ENCODE measurements around the gene ENTPD7.
A peak's percentile ranks its signal among the peaks of the same experiment; 100 is the strongest.
"Not testable (repeated sequence)": the region's sequence is repeated elsewhere in the genome, so short reads cannot be mapped to it uniquely, and the experiment has no call there.

ENTPD7 gene

GRCh38 chr10:99693933-99694583 lies 34.7 kb downstream of the ENTPD7 start:
- DNase-seq, result no peak

GRCh38 chr10:99695761-99696160 lies 36.5 kb downstream of the ENTPD7 start:
- DNase-seq, result no peak

DNA sequence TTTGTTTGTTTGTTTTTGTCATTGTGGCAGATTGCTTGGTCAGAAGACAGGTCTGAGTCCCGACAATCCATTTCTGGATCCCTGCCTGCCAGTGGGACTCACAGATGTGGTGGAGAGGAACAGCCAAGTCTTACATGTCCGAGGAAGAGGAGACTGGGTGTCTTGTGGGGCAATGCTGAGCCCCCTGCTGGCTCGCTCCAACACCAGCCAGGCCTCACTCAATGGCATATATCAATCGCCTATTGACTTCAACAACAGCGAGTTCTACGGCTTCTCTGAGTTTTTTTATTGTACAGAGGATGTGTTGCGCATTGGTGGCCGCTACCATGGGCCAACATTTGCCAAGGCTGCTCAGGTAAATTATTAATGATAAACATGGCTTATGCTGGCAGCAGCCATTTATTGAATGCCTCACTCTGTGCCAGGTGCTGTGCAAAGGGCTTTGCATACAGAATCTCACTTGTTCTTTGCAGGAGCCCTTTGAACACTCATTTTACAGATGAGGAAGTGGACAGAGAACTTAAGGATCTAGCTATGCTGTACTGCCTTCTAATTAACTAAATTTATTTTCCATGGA lies 39.3 kb downstream of the ENTPD7 start:
- no peak for DNase-seq

GRCh38 chr10:99700649-99701048 lies 41.3 kb downstream of the ENTPD7 start:
- no peak for DNase-seq

- no peak for DNase-seq
These were observed 49.2 kb downstream of the ENTPD7 start for GRCh38 chr10:99708428-99709012.

GRCh38 chr10:99709480-99710229 lies 50.3 kb downstream of the ENTPD7 start:
- DNase-seq, result no peak

GRCh38 chr10:99711129-99711719 lies 51.9 kb downstream of the ENTPD7 start:
- DNase-seq, result peak; percentile 20 to 52

GRCh38 chr10:99714446-99714845 lies 55.1 kb downstream of the ENTPD7 start:
- no peak for DNase-seq

DNA sequence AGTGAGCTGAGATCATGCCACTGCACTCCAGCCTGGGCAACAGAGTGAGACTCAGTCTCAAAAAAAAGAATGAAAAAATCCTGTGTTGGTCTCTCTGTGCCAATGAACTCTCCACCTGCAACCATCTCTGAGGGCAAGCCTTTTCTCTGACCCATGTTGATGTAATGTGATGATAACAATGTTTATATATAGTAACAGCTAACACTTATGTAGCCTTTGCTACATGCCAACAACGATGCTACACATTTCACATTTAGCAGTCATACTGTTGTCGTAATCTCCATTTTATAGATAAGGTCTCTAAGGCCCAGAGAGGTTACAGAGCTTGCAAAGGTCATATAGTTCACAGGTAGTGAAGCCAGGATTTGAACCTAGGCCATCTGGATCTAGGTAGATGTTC lies 61.1 kb downstream of the ENTPD7 start:
- no peak for DNase-seq

- DNase-seq, result no peak
These were observed 70.7 kb downstream of the ENTPD7 start for GRCh38 chr10:99730026-99730425.

- DNase-seq, result no peak
These were observed 72.2 kb downstream of the ENTPD7 start for GRCh38 chr10:99731306-99732032.

DNA sequence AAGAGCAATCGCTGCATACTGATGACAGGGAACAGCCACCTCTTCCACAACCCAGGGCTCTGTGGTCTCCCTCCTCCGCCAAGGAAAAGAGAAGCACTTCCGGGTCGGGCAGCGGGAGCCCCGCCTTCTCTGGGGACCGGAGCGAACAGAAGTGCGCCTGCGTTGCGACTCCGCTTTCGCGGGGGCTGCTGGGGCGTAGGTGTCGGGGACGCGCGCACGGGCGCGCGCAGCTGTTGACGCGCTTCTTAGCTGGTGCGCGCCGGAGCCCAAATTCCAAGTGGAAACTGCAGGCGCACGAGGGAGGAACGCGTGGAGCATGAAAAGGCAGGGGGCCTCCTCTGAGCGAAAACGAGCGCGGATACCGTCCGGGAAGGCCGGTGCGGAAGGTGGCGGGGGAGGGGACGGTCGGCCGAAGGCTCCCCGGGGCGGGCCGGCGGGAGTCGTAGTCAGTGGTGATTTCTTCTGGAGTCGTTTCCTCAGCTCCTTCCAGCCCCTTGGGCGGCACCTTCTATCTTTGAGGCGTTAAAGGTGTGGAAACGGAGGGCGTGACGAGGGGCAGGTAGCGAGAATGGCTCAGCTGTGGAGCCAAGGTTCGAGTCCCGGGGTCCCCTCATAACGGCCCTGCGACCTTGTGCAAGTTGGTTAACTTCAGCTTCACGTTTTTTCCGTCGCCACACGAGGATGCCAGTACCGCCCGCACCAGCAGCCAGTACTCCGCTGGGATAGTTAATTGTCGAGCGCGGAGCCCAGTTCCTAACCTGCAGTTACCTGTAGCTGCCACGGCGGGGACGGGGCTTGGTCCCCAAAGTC lies 72.9 kb downstream of the ENTPD7 start, which contains the start of the genes COX15 and CUTC:
TSS of gene COX15 (minus strand) at position 95 of the 810 bp plus-strand sequence. CDS start at position 17, 78 bp downstream.
TSS of gene CUTC (plus strand) at position 202 of the 810 bp plus-strand sequence. CDS start at position 317, 115 bp downstream.
- DNase-seq, result peak; percentile 95 to 96

- DNase-seq, result no peak
These were observed 74.1 kb downstream of the ENTPD7 start for GRCh38 chr10:99733366-99733765.

DNA sequence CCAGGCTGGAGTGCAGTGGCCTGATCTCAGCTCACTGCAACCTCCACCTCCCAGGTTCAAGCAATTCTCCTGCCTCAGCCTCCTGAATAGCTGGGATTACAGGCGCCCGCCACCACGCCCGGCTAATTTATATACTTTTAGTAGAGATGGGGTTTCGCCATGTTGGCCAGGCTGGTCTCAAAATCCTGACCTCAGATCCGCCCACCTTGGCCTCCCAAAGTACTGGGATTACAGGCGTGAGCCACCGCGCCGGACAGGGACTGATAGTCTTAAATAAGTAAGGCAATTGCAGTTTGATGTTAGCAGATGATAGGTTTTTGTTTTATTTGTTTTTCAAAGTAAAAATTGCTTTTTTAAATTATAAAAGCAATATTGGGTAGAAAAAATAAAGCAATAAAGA lies 74.8 kb downstream of the ENTPD7 start:
- not testable (repeated sequence) for DNase-seq

DNA sequence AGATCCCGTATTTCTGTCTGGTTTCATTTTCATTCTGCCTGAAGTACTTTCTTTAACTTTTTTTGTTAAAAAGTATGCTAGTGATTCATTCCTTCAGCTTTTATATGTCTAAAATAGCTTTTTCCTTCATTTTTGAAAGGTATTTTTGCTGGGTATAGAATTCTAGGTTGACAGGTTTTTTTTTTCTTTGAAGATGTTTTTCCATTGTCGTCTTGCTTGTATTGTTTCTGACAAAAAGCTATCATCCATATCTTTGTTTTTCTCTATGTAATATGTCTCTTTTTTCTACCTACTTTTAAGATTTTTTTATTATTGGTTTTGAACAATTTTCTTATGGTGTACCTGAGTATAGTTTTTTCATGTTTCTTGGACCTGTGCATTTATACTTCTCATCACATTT lies 81.0 kb downstream of the ENTPD7 start:
- DNase-seq, result no peak

DNA sequence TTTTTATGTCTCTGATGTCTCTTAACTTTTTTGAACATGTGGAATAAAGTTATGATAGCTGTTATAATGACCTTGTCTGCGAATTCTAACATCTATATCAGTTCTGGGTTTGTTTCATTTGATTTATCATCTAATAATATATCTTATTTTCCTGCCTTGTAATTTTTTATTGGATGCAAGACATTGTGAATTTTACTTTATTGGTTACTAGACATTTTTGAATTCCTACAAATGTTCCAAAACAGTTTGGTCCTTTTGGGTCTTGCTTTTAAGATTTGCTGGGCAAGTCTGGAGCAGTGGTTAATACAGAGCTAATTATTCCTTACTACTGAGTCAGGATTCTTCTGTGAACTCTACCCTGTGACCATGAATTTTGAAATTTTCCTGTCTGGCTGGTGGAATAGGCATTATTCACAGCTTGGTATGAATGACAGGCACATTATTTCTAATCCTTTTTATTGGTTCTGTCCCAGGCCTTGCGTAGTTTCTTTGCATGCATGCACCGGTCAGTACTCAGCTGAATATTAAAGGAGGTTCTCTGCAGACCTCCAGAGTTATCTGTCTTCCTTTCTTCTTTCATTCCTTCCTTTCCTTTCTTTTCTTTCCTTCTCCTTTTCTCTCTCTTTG lies 81.7 kb downstream of the ENTPD7 start:
- no peak for DNase-seq

DNA sequence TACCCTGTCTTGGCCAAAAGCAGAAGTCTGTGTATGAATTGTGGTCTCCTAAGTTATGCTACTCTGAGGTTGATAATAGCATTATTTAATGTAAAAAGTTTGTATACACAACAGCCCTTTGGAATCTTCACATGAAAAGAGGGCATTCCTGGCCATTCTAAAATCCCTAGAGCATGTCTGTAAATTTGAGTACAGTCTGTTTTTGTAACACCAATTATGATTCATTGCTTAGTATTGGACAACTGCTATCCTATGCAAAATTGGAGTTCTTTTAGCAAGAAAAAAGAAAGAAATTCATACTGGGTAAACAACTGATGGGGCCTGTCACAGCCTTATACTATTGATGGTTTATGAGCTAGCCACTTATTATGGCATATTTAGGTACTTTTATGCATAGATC lies 82.9 kb downstream of the ENTPD7 start:
- no peak for DNase-seq

DNA sequence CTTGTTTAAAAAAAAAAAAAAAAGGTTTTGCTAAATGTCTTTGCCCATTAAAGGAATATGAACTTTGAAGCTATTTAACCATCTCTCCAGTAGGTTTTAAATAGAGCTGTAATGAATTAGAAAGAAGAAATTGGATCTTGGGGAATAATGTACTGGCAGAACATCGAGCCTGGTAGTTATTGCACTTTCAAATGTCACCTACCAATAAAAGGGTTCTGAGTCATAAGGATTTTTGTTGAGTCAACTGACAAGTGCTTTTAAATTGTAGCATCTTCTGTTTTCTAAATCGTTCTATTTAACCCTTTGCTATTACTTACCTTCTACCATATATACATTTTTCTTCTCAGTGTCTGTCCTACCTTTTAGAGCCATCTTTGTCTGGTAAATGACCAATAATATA lies 83.4 kb downstream of the ENTPD7 start:
- DNase-seq, result no peak

DNA sequence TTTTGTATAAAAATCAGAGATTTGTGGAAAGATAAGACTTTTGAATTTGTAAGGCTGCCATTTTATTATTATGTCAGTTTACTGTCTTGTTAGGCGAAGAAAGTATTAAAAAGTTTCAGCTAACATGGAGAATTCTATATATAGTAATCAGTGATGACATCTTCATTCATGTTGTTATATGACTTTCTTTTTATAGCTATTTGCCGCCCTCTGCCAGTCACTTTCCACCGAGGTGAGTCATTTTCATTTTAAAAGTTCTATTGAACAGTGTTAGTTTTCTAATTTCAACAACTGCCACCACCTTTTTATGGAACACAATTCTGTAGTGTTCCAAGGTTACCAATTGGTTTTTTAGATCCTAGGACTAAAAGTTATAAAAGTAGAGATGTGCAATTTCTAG lies 84.5 kb downstream of the ENTPD7 start:
- no peak for DNase-seq

DNA sequence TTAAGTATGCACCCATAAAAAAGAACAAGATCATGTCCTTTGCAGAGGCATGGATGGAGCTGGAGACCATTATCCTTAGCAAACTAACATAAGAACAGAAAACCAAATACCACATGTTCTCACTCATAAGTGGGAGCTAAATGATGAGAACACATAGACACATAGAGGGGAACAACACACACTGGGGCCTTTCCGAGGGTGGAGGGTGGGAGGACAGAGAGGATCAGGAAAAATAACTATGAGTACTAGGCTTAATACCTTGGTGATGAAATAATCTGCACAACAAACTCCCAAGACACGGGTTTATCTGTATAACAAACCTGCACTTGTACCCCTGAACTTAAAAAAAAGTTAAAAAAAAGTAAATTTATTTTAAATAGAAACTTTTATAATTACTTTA lies 86.9 kb downstream of the ENTPD7 start:
- not testable (repeated sequence) for DNase-seq

DNA sequence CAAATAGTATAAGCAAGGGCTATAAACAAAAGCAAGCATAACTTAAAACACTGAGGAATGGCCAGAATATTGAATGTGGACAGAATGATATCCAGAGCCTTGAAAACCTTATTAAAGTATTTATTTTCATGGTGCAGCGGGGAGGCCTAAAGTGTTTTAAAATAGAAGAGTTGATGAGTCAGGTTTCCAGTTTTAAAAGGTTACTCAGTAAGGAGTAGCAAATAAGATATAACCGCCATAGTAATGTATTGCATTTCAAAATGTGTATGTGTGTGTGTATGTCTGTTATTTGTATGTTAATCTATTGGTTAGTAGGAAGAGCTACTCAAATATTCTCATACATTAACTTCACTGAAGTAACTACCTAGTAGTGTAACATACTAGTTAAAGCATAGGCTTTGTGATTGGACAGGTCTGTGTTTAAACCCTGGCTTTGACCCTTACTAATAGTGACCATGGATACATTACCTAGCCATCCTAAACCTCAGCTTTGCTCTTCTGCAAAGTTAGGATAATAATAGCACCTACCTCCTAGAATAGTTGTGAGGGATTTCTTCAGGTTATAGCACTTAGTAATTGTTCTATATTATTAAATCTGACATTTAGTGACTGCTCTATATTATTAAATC lies 89.6 kb downstream of the ENTPD7 start:
- DNase-seq, result no peak

All from CD4-positive, alpha-beta T cell treated with Interleukin-4 for 1 hour (primary cell).